HG03521 (cell line): ENCODE measurements around the gene CHP1.
"Not testable (repeated sequence)": the region's sequence is repeated elsewhere in the genome, so short reads cannot be mapped to it uniquely, and the experiment has no call there.

ENCODE experiments used
- ATAC-seq: cut with Tn5 transposase; IDR thresholded peaks from one replicate; pipeline ENCODE4 v1.9.1; 2021; ENCODE audit warnings: mild to moderate bottlenecking, moderate library complexity; ENCODE audit not compliant: unreplicated experiment

CHP1 gene

DNA sequence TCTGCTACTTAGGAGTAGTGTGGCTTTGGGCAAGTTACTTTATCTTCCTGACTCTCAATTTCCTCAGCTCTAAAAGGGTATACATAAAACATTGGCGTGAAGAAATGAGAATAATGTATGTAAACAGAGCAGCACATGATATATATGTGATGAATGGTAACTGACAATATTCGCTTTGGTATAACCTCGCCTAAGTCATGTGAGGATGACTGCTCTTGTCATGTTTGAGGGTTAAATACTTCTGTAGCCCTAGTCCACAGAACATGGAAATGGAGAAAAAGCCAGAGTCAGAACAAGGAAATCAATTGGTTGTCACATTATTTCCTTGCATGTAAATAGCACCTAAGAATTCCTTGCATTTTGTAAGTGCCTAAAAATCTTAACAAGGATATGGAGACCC, 25.0 kb downstream of the CHP1 start:
- no peak for ATAC-seq

DNA sequence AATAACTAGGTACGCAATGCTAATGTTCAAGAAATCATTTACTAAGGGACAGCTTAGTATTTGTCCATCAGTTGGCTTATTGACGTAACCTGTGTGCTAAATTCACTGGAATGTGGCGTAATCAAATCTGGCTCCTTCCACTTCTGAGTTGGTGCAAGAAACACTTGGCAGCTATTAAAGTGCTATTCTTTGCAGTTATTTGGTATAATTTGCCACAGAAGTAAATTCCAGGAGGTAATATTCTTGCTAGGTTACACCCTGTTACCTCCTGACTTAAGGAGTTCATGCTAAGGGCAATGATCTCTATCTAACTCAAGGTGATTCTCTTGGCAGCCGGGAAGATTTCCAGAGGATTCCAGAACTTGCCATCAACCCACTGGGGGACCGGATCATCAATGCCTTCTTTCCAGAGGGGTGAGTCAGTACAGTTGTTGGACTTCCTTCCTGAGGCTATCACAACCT, 25.5 kb downstream of the CHP1 start:
- no peak for ATAC-seq

DNA sequence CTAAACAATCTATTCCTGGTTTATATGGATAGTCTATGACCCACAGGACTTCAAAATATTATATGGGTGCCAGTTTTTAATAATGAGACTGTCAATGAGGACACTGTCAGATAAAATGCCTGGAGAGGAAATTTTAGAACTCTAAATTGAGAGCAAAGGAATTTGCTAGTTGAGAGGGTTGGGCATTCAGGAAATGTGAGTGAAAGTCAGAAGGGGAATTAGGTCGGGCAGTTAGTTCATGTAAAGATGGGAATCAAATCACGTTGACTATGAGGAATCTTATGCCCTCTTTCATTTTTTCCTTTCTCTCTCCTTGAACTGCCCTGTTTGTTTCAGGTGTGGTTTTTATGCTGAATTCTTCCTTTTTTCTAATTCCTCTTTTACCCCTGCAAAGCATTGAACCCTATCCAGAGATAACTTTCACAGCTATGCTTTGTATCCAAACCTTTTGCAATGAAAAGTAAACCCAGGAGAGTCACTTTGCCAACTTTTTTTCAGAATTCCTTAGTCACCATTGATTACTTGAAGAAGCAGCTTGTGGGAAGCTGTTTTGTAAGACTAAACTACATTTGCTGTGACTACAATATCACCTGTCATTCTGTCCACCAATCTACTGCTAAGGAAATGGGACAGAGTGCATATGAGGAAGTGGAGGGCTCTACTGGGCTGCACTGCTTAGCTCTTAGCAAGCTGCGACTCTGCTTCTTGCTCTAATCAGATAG, 27.8 kb downstream of the CHP1 start:
- ATAC-seq: no peak

DNA sequence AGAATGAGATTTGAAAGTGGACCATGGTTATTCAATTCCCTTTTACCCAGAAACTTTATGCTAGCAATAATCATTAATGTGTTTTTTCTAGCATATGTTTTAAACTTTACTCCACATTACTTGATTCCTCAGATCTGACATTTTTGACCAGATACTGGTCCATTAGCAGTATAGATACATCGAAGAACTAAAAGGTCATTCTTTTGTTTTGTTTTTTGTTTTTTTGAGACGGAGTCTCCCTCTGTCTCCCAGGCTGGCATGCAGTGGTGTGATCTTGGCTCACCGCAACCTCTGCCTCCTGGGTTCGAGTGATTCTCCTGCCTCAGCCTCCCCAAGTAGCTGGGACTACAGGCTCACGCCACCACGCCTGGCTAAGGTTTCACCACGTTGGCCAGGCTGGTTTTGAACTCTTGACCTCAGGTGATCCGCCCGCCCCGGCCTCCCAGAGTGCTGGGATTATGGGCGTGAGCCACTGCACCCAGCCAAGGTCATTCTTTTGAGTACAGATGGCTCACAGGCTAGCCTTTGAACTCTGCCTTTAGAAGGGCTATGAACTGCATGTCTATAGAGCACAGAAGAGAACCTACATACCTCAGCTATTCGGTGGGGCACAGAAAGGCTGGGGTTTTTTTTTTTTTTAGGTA, 28.6 kb downstream of the CHP1 start:
- no peak for ATAC-seq

DNA sequence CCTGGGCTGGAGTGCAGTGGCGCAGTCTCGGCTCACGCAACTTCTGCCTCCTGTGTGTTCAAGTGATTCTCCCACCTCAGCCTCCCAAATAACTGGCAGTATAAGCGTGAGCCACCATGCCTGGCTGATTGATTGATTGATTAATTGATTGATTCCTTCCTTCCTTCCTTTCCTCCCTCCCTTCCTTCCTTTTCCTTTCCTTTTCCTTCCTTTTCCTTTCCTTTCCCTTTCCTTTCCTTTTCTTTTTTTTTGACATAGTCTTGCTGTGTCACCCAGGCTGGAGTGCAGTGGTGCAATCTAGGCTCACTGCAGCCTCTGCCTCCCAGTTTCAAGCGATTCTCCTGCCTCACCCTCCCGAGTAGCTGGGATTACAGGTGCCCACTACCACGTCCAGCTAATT, 29.9 kb downstream of the CHP1 start:
- not testable (repeated sequence) for ATAC-seq

DNA sequence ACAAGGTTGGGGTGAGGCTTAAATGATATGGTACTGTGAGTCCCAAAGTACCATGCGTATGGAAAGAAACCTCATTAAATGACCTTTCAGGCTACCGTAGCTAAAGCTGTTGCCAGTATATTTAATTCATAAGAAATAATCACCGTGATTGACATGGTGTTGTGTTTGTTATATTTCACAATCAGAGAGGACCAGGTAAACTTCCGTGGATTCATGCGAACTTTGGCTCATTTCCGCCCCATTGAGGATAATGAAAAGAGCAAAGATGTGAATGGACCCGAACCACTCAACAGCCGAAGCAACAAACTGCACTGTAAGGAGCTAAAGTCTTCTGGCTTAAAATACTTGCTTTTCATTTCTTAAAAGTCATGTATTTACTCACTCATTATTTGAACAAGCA, 31.5 kb downstream of the CHP1 start:
- ATAC-seq: no peak

DNA sequence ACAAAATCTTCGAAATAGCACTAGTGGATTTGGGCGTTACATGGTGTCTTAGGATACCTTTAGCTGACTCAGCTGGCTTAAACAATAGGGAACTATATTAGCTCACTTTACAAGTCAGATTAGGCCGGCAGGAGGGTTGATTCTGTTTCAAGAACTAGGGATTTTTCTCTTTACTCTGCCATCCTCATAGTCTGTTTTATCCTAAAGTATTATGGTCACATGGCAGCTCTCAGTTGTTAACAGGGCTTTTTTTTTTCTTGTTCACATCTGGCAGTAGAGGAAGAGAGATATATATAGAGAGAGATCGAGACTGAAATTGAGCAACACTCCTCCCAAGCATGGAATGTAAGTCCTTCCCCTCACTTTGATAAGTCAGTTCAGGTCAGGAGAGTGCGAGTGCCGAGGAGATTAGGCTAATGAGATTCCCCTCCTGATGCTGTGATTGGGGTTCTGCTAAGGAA, 32.9 kb downstream of the CHP1 start:
- no peak for ATAC-seq

DNA sequence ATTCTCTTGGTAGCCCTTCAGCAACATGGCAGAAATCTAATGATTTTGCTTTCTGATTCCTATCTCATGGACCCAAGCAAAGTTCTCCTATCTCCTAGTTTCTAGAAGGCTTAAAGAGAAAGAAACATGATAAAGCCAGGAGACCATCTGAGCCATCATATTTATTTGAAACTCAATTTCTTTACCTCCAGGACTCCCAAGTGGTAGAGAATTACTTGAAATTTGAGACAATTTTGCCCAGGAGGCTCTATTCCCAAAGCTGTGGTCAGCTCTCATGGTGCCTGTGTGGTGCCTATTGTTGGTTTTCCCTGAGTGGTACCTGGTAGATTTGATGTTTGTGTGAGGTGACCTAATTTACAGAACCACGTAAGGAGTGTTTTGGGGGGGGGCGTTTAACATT, 38.8 kb downstream of the CHP1 start:
- ATAC-seq: no peak

DNA sequence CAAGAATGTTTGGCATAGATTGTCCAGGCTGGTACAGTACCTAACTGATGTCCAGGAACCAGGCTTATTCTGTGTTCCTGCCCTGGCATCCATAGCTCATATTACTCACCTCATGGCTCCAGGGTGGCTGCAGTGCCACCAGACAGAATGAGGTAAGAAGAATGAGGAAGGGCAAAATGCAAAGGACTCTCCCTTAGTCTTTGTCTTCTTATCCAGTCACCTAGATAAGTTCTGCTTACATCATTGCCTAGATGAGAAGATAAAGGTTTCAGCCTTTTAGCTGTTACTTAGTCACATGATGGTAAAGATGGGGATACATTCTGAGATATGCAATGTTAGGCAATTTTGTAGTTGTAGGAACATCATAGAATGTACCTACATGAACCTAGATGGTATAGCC, 45.8 kb downstream of the CHP1 start:
- no peak for ATAC-seq

DNA sequence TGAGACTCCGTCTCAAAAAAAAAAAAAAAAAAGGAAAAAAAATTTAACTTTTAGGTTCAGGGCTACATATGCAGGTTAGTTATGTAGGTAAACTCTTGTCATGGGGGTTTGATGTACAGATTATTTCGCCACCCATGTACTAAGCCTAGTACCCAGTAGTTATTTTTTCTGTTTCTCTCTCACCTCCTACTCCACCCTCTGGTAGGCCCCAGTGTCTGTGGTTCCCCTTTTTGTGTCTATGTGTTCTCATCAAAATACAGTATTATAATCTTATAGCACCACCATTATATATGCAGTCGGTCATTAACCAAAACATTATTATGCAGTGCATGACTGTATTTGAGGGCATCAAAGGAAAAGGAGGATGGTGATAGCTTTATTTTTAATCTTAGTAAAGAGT, 47.3 kb downstream of the CHP1 start:
- ATAC-seq: no peak

DNA sequence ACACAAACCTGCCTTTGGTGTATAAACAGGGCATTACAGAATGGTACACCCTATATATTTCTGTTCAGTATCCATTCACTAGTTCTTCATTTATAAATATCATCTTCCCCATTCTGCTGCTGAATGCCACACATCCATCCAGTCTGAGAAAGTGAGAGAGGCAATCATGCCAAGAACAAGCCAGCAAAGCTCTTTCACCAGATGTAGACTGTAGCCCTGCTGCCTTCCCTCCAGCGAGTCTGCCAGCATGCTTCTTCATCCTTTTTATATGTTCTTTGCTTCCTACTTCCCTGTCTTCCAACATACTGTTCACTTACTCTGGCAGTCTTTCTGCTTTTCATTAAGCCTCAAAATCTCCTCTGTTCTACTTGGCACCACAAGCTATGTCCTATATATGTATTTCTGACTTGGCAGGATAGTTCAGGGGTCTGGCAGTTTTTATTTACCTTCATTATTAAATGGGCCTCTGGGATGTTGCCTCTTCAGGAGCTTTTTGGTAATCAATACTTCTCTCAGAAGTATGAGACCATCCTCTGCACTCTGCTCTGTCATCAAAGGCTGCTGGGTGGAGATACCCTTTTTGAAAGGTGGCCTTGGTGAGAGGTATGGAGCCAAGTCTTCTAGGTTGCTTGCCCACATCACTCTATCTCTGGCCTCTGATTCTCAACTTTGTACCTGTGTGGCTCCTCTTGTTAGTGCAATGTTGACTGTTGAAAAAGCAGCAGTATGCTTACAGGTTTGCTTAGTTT, 48.6 kb downstream of the CHP1 start:
- ATAC-seq: no peak

DNA sequence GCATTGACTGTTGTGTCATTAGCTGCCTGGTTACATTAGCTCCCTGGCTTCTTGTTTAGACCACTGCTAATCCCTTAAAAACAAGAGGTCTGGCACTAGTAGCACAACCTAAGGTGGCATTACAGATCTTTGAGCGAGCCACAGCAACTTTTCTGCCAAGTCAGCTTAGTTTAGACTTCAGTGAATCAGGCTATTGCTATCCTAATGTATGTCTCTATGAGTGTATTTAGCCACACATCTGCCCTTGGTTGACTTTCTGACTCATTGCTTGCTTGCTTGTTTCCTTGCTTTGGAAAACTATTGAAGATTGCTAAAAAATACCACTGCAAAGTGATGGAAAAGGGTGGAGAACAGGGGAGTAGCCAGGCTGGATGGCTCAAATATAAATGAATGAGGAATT, 50.2 kb downstream of the CHP1 start:
- ATAC-seq: no peak

DNA sequence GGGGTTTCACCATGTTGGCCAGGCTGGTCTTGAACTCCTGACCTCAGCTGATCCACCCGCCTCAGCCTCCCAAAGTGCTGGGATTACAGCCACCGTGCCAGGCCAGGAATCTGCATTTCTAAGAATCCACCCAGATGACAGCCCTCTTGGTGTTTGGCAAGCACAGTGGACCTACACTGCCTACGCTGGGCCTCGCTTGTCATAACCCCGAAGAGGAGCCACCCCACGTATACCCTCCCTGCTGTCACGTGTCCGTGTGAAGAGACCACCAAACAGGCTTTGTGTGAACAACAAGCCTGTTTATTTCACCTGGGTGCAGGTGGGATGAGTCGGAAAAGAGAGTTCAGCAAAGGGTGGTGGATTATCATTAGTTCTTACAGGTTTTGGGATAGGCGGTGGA, 51.4 kb downstream of the CHP1 start:
- ATAC-seq: not testable (repeated sequence)

DNA sequence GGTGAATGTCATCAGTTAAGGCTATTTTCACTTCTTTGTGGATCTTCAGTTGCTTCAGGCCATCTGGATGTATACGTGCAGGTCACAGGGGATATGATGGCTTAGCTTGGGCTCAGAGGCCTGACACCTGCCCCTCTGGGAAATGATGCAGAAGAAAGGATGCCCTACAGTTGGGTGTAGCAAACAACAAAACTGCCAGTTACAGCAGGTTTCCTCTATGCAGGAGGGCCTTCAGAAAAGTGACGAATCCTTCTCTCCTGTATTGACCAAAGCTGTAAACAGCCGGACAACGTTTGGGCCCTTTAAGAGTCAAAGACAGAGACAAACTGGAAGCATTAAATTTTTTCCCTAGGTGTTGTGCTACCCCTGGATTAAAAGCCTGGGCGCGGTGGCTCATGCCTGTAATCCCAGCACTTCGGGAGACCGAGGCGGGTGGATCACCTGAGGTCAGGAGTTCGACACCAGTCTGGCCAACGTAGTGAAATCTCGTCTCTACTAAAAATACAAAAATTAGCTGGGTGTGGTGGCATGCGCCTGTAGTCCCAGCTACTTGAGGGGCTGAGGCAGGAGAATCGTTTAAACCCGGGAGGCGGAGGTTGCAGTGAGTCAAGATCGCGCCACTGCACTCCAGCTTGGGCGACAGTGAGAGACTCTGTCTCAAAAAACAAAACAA, 52.0 kb downstream of the CHP1 start:
- ATAC-seq: not testable (repeated sequence)

DNA sequence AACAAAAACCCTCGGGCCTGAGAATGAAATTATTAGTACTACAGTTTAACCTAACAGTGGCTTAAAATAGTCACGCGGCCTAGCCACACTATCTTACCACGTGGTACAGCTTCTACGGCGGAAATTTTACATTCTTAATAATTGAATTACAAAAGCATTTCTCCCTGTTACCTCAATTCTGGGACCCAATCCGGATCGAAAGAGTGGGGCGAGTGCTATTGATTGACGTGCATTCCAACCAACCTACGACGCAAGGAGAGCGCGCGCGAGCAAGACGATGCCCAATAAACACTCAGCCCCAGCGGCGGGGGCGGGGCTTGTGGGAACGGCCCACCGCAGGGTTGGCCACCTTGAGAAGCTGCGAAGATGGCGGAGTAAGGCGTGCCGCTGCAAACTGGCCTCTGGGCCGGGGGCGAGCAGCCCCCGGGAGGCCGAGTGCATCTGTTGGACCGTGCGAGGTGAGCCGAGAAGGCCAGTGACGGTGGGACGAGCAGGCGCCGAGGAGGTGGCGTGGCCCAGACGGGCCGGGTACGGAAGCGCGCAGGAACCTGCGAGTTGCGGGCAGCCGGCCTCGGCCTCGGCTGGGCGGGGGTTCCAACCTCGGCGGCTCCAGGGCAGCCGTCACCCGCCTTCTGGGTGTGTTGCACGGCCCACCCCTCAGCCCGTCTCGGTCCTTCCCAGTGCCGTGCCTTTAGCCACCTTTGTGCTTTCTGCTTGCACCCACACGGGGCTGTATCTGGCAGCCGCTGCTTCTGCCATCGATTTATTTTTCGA, 52.8 kb downstream of the CHP1 start:
- peak; percentile 94 for ATAC-seq

DNA sequence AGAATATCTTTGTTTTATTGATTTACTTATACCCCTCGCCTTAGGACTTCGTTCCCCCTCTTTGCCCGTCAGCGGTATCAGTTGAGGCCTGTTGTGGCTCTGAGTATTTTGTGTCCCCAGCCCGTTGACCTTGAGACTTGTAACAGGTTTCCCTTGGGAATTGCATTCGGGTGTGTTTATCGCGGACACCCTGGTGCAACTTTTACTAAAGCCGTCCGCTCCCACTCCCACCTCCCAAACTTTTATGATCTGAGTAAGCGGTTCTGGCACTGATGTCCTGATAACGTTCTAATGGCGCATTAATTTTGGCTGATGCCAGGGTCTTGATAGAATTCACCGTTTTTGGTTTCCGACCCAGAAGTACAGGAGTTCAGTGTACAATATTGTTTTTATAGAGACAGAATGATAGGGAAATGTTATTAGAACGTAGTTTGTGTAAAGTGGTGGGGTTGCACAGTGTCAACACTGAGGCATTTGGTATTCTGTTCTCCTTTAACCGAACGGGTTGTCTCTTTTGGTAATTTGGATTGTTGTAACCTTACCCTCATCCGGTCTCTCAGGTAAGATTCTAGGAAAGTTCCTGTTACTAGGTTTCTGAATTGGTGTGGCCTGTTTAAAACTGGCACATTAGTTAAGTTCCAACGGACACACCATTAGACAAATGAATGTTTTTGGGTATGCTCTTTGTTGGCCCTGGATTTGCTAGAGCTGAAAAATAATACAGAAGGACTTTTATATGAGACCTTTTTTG, 53.5 kb downstream of the CHP1 start:
- ATAC-seq: no peak

DNA sequence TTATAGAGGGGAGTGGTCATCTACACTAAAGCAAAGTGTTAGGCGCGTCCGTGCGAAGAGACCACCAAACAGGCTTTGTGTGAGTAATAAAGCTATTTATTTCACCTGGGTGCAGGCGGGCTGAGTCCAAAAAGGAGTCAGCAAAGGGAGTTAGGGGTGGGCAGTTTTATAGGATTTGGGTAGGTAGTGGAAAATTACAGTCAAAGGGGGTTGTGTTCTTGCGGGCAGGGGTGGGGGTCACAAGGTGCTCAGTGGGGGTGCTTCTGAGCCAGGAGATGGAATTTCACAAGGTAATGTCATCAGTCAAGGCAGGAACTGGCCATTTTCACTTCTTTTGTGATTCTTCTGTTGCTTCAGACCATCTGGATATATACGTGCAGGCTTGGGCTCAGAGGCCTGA, 54.2 kb downstream of the CHP1 start:
- no peak for ATAC-seq

DNA sequence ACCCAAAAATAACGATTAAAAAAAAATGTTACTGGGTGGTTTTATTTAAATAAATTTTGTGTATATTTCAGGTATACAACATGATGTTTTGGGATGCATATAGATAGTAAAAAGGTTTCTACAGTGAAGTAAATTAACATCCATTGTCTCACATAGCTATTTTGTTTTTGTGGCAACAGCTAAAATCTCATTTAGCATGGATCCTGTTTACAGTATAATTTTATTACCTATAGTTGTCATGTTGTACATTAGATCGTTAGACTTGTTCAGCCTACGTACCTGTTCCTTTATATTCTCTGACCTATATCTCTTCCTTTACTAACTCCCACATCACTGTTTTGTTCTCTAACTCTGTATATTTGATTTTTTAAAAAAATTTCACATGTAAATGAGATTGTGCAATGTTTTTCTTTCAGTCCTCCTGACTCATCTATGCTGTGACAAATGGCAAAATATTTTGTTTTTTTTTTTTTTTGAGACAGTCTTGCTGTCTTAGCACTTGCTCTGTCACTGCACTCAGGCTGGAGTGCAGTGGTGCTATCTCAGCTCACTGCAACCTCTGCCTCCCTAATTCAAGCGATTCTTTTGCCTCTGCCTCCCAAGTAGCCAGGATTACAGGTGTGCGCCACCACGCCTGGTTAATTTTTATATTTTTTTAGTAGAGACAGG, 55.7 kb downstream of the CHP1 start:
- ATAC-seq: no peak

DNA sequence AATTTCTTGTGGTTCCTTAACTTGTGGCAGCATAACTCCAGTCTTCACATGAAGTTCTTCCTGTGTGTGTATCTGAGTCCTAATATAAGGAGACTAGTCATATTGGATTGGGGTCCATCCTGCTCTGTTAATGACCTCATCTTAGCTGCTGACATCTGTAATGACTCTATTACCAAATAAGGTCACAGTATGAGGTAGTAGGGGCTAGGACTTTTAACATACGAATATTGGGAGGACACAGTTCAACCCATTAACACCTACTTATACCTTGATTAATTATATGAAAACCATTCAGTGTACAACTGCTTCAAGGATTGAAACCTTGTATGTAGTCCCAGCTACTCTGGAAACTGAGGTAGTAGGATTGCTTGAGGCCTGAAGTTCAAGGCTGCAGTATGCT, 57.4 kb downstream of the CHP1 start:
- no peak for ATAC-seq
